Colonic mucosa (tissue), 4 donors: ENCODE data around the gene UBE4B. TPM values are rescaled to one million over a fixed set of nuclear protein-coding genes. Genes with fewer than 3 reads are reported as not detected.

Experiments
- DNase-seq: peaks from one replicate; pipeline ENCODE4 v3.0.0-alpha.2; 2020
- H3K27ac ChIP-seq: fragments of 200-600 bp; one replicate; pipeline ENCODE4 v1.8.0; 2021
- H3K27me3 ChIP-seq: fragments of 200-600 bp; one replicate; pipeline ENCODE4 v1.8.0; 2021
- H3K36me3 ChIP-seq: fragments of 200-600 bp; one replicate; pipeline ENCODE4 v1.8.0; 2021
- H3K4me1 ChIP-seq: fragments of 200-600 bp; one replicate; pipeline ENCODE4 v1.8.0; 2021; ENCODE audit warnings: mild to moderate bottlenecking
- H3K4me3 ChIP-seq: fragments of 200-600 bp; one replicate; pipeline ENCODE4 v1.8.0; 2021
- H3K9ac ChIP-seq, 2 donors: one replicate each; pipeline ENCODE4 v1.7.0; 2013; ENCODE audit warnings: control low read depth in 2 of 2, low read depth in 2 of 2, low read length in 2 of 2
- H3K9me3 ChIP-seq: fragments of 200-600 bp; one replicate; pipeline ENCODE4 v1.8.0; 2021
- CTCF ChIP-seq: fragments of 200-600 bp; IDR thresholded peaks from one replicate; pipeline ENCODE4 v1.8.0; 2022; ENCODE audit warnings: antibody characterized with exemption, mild to moderate bottlenecking
- intact Hi-C: fragments of 100-400 bp; cut with DNase I; formaldehyde crosslinking; loops from one replicate; pipeline ENCODE4 v1.14.1; 2022
- total RNA-seq, 2 donors: library from RNA; stranded (reverse); fragmentation: NEBNext Ultra II Directional in 1 of 2; extraction: Animal tissue kit (Norgen Biotek cat#: 25700) in 1 of 2; gene quantifications; one replicate each; pipeline ENCODE4 v1.2.1, GENCODE V29; 2021
- donor health status: healthy.
- donor health status: DM: no; HTN: no; CAD: no.
- donor health status: DM: no; HTN: no; CAD: no.

Gene UBE4B
- total RNA-seq, 2 donors from 2014 or later, result 34.6 to 40.9 TPM

- Histone ChIP-seq H3K4me1 (no peaks in the 10 kb centered on the region), H3K9me3 (no peaks in the 10 kb centered on the region), H3K9ac (no peak overlapping the region), H3K4me3 (no peak overlapping the region), H3K27me3 (no peaks in the 10 kb centered on the region), H3K36me3 (no peaks in the 10 kb centered on the region), H3K27ac (no peak overlapping the region)
- intact Hi-C loops, result no loop called here
- no peak for TF ChIP-seq CTCF
- no peak for DNase-seq
Observed at GRCh38 chr1:10170239-10170574, 137.4 kb downstream of the UBE4B start.

- no peaks in the 10 kb centered on the region for H3K27me3 ChIP-seq
- intact Hi-C loops, result no loop called here
Observed at GRCh38 chr1:10171105-10171767, 138.5 kb downstream of the UBE4B start.

GRCh38 chr1:10171995-10172669 lies 139.4 kb downstream of the UBE4B start:
- intact Hi-C loops, result no loop called here
- no peak for TF ChIP-seq CTCF
- H3K9ac ChIP-seq, result no peak overlapping the region
- no peaks in the 10 kb centered on the region for H3K36me3 ChIP-seq
- no peak for DNase-seq
- H3K4me3 ChIP-seq, result no peak overlapping the region
- no peaks in the 10 kb centered on the region for H3K27me3 ChIP-seq
- H3K4me1 ChIP-seq, result no peaks in the 10 kb centered on the region
- no peak overlapping the region for H3K27ac ChIP-seq
- no peaks in the 10 kb centered on the region for H3K9me3 ChIP-seq

More at GRCh38 chr1:10171105-10171767, 138.5 kb downstream of the UBE4B start:
- Histone ChIP-seq H3K9ac (no peak overlapping the region), H3K4me1 (no peaks in the 10 kb centered on the region), H3K27ac (no peak overlapping the region), H3K36me3 (no peaks in the 10 kb centered on the region), H3K4me3 (no peak overlapping the region), H3K9me3 (no peaks in the 10 kb centered on the region)
- DNase-seq, result no peak
- TF ChIP-seq CTCF, result no peak

GRCh38 chr1:10173582-10173981 lies 140.8 kb downstream of the UBE4B start:
- intact Hi-C loops, result no loop called here
- no peak overlapping the region for H3K4me3 ChIP-seq
- no peaks in the 10 kb centered on the region for H3K36me3 ChIP-seq
- H3K4me1 ChIP-seq, result no peaks in the 10 kb centered on the region
- no peak overlapping the region for H3K9ac ChIP-seq
- no peaks in the 10 kb centered on the region for H3K27me3 ChIP-seq
- DNase-seq, result no peak
- no peak for TF ChIP-seq CTCF
- H3K9me3 ChIP-seq, result no peaks in the 10 kb centered on the region
- H3K27ac ChIP-seq, result no peak overlapping the region

GRCh38 chr1:10177876-10178275 lies 145.1 kb downstream of the UBE4B start:
- no peak for TF ChIP-seq CTCF
- Histone ChIP-seq H3K9me3 (no peaks in the 10 kb centered on the region), H3K4me1 (no peaks in the 10 kb centered on the region), H3K4me3 (no peak overlapping the region), H3K9ac (no peak overlapping the region), H3K27me3 (no peaks in the 10 kb centered on the region), H3K27ac (no peak overlapping the region), H3K36me3 (no peaks in the 10 kb centered on the region)
- intact Hi-C loops, result no loop called here
- no peak for DNase-seq
